ENCODE data around the gene CBX5. TPM values are rescaled to one million over a fixed set of nuclear protein-coding genes. Genes with fewer than 3 reads are reported as not detected.

The CBX5 gene
- total and polyA plus RNA-seq, 9 of the 15 experiments (the other 6 are each of a cell fraction or from before 2014, with no cell fraction given) = 32.6 to 102 (median 59.2) TPM

- TF ChIP-seq CEBPZ (IDR thresholded peaks at IDR 0.05; ENCODE audit: borderline replicate concordance, low read depth, low read length) (no peak), NR0B1 (IDR thresholded peaks at IDR 0.05; ENCODE audit: partially characterized antibody) (no peak), THRB (CRISPR knock-in tag; conservative IDR thresholded peaks at IDR 0.05) (no peak), HES1 (IDR thresholded peaks at IDR 0.05; ENCODE audit: low read depth) (no peak), KHSRP (IDR thresholded peaks at IDR 0.05) (no peak), RCOR1 (IDR thresholded peaks at IDR 0.05; ENCODE audit: borderline replicate concordance in 1 of 2, low read depth in 2 of 2, low read length in 2 of 2) (peak; percentile 50 to 83; a peak in 2 of 4 replicates), CTCFL (IDR thresholded peaks at IDR 0.05; ENCODE audit: borderline replicate concordance, insufficient read depth, low read depth, low read length, poor library complexity, severe bottlenecking) (peak; percentile 99), NR3C1 (CRISPR knock-in tag; IDR thresholded peaks at IDR 0.05) (no peak), RFX5 (IDR thresholded peaks at IDR 0.05; ENCODE audit: low read depth, low read length) (no peak), PURB (CRISPR knock-in tag; IDR thresholded peaks at IDR 0.05; ENCODE audit: low read depth) (no peak), TEAD2 (tag; IDR thresholded peaks at IDR 0.05) (no peak), ZNF253 (CRISPR knock-in tag; conservative IDR thresholded peaks at IDR 0.05) (no peak)
Measured at GRCh38 chr12:54214553-54215406, 65.1 kb downstream of the CBX5 start (continued).
